ENCODE measurements around the gene HHATL.

- no peak for TF ChIP-seq CTCF (IDR thresholded peaks at IDR 0.05; ENCODE audit: low read depth, low read length, missing input control)
- TF ChIP-seq RXRA (IDR thresholded peaks at IDR 0.05) = no peak
- no peak for TF ChIP-seq REST (IDR thresholded peaks at IDR 0.05)
- no peak for TF ChIP-seq MAX (IDR thresholded peaks at IDR 0.05)
- TF ChIP-seq GABPA (IDR thresholded peaks at IDR 0.05 in 1 of 2, conservative IDR thresholded peaks at IDR 0.05 in 1 of 2) = no peak
- TF ChIP-seq YY1 (IDR thresholded peaks at IDR 0.05) = no peak
- no peak for TF ChIP-seq SP1 (IDR thresholded peaks at IDR 0.05)
- TF ChIP-seq ZBTB33 (IDR thresholded peaks at IDR 0.05) = no peak
- TF ChIP-seq JUND (IDR thresholded peaks at IDR 0.05) = no peak
- no peak for TF ChIP-seq TAF1 (conservative IDR thresholded peaks at IDR 0.05)
- no peak for TF ChIP-seq ATF3 (IDR thresholded peaks at IDR 0.05)
- TF ChIP-seq NR2F2 (IDR thresholded peaks at IDR 0.05) = no peak
Observed at GRCh38 chr3:42660898-42661297, 41.7 kb downstream of the HHATL start.

All from liver (tissue), 3 donors.